RWPE2 (cell line): ENCODE data around the gene UBE2G2.

Experiments
- ATAC-seq: fragments of 200-7000 bp; cut with Tn5 transposase; 3 replicates; pipeline ENCODE4 v1.9.1; 2021; ENCODE audit warnings: low read depth
- DNase-seq: peaks from one replicate; pipeline ENCODE4 v3.0.0-alpha.2; 2020; ENCODE audit warnings: low spot score
- H3K27ac ChIP-seq: fragments of 450-650 bp; 2 replicates; pipeline ENCODE4 v1.5.1; 2017; ENCODE audit warnings: mild to moderate bottlenecking; ENCODE audit not compliant: poor library complexity, severe bottlenecking
- H3K27me3 ChIP-seq: fragments of 250-450 bp; sonication (Bioruptor Pico); 2 replicates; pipeline ENCODE4 v1.5.1; 2021; ENCODE audit warnings: mild to moderate bottlenecking, moderate library complexity; ENCODE audit not compliant: insufficient read depth, poor library complexity, severe bottlenecking
- H3K36me3 ChIP-seq: fragments of 250-450 bp; sonication (Bioruptor Pico); 2 replicates; pipeline ENCODE4 v1.5.1; 2020; ENCODE audit warnings: low read depth, mild to moderate bottlenecking, moderate library complexity
- H3K4me1 ChIP-seq: fragments of 250-450 bp; sonication (Bioruptor Pico); 2 replicates; pipeline ENCODE4 v1.5.1; 2021; ENCODE audit warnings: mild to moderate bottlenecking, moderate library complexity; ENCODE audit not compliant: insufficient read depth, poor library complexity, severe bottlenecking
- H3K4me3 ChIP-seq: fragments of 250-450 bp; sonication (Bioruptor Pico); 2 replicates; pipeline ENCODE4 v1.5.1; 2021; ENCODE audit warnings: mild to moderate bottlenecking, moderate library complexity; ENCODE audit not compliant: severe bottlenecking
- H3K9me3 ChIP-seq: fragments of 250-450 bp; sonication (Bioruptor Pico); 2 replicates; pipeline ENCODE4 v1.5.1; 2021; ENCODE audit warnings: mild to moderate bottlenecking, moderate library complexity; ENCODE audit not compliant: severe bottlenecking
- TF ChIP-seq, protein P1 (sequence below): fragments of 450-650 bp; IDR thresholded peaks from one replicate; pipeline ENCODE4 v1.5.1; 2017; ENCODE audit warnings: mild to moderate bottlenecking, moderate library complexity; ENCODE audit not compliant: poor library complexity, severe bottlenecking

Gene UBE2G2

DNA sequence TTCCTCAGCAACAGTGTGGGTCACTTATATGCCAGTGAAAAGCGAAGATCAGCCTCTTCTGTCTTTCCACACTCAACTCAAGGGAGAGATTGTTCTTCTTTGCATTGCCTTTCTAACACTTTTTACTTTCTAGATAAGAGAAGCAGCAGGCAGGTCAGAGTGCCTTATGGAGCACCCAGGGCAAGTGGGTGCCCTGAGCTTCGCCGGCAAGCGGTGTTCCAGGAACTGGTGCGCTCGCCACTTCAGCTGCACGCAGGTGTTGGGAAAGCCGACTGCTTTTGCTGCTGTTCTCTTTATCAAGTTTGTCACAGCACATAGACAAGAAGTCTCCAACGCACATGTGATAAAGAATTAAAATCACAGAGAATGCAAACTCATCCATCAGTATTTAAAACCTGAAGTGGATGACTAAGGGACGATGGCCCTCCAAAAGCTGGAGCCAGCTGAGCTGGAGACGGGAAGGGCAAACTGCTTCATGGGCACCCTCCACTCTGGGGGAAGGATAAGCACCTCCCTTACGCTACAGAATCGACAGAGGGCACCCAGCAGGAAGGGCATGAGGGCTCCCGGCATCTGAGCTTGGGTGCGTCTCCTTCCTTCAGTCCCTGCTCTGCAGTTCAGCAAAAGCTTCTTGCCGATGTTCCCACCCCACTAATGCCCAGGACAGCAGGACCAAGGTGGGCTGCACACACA lies 20.7 kb downstream of the UBE2G2 start:
- Histone ChIP-seq H3K27ac (no peak overlapping the region), H3K4me3 (no peak overlapping the region), H3K4me1 (no peaks in the 10 kb centered on the region), H3K27me3 (no peaks in the 10 kb centered on the region), H3K9me3 (no peaks in the 10 kb centered on the region), H3K36me3 (peaks cover 62% of the 10 kb centered on the region)
- ATAC-seq (no peak), DNase-seq (no peak)
- TF ChIP-seq, protein P1, sequence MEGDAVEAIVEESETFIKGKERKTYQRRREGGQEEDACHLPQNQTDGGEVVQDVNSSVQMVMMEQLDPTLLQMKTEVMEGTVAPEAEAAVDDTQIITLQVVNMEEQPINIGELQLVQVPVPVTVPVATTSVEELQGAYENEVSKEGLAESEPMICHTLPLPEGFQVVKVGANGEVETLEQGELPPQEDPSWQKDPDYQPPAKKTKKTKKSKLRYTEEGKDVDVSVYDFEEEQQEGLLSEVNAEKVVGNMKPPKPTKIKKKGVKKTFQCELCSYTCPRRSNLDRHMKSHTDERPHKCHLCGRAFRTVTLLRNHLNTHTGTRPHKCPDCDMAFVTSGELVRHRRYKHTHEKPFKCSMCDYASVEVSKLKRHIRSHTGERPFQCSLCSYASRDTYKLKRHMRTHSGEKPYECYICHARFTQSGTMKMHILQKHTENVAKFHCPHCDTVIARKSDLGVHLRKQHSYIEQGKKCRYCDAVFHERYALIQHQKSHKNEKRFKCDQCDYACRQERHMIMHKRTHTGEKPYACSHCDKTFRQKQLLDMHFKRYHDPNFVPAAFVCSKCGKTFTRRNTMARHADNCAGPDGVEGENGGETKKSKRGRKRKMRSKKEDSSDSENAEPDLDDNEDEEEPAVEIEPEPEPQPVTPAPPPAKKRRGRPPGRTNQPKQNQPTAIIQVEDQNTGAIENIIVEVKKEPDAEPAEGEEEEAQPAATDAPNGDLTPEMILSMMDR = no peak

DNA sequence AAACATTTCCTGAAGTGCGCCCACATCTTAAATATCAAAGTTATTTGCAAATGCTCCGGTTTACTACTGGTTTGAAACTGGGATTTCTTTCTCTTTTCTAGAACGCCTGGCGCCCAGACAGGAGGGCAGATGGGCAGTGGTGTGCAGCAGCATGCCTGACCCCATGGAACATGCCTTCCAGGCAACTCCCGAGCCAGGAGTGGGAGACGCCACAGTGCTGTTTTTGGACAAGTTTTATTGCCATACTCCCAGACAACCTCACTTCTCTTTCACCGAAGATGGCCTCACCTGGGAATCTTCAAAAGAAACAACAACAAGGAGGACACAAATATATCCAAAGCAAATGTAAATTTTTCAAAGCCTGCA lies 21.5 kb downstream of the UBE2G2 start:
- Histone ChIP-seq H3K9me3 (no peaks in the 10 kb centered on the region), H3K36me3 (peaks cover 62% of the 10 kb centered on the region), H3K27me3 (no peaks in the 10 kb centered on the region), H3K4me1 (no peaks in the 10 kb centered on the region), H3K4me3 (no peak overlapping the region), H3K27ac (no peak overlapping the region)
- TF ChIP-seq, protein P1 = no peak
- ATAC-seq = no peak
- DNase-seq = no peak

DNA sequence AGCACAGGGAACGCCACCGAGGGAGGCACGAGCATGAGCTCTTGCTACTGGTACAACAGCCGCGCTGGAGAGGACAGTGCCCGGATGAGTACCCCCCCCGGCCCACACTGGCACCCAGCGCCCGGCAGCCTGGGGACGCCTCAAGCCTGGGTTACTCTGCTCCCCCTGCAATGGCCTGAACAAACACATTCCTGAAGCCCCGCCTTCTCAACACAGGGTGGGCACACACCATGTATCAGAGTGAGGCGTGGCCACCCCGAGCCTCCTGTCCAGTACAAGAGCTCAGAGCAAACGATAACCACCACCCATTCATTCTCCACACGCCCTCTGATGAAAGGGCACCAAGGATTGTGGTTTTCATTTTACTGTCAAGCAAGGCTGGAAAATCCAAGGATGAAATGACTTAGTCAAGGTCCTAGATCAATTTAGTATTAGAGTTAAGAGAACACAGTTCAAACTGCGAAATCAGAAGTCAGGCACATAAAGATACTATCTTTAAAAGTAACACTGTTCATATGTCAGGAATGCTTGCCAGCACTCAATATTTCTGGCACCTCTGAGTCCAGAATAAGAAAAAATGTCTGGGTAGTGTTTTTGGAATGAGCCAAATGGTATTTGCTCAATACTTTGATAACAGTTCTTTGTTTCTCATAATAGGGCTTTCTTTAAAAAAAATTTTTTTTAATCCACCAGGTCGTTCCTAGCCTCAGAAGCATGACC lies 22.0 kb downstream of the UBE2G2 start:
- DNase-seq (peak; percentile 61), ATAC-seq (no peak)
- peaks cover 67% of the 10 kb centered on the region for H3K36me3 ChIP-seq

DNA sequence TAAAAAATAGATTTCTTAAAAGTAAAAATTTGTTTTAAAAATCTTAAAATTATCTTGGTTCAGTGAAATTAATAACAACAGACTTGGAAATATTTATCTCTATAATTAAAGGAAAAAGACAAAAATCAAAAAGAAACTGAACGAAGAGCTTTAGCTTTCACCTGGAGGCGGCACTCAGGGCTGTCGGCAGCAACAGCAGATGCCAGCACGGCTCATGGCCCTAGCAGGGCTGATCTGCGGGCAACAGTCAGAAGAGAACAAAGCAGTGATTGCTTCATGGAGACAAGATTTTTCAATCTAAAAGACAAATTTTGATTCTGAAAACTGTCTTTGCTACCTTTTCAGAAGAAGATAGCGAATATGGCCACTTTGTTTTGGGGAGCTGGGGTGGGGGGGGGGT lies 22.6 kb downstream of the UBE2G2 start:
- peaks cover 73% of the 10 kb centered on the region for H3K36me3 ChIP-seq
- no peaks in the 10 kb centered on the region for H3K27me3 ChIP-seq
- TF ChIP-seq, protein P1 = no peak
- DNase-seq (no peak), ATAC-seq (no peak)
- no peak overlapping the region for H3K27ac ChIP-seq
- no peaks in the 10 kb centered on the region for H3K9me3 ChIP-seq
- no peaks in the 10 kb centered on the region for H3K4me1 ChIP-seq
- H3K4me3 ChIP-seq = no peak overlapping the region

More for the DNA sequence above, 22.0 kb downstream of the UBE2G2 start:
- TF ChIP-seq, protein P1 = no peak
- no peaks in the 10 kb centered on the region for H3K27me3 ChIP-seq
- no peaks in the 10 kb centered on the region for H3K4me1 ChIP-seq
- H3K4me3 ChIP-seq = no peak overlapping the region
- H3K9me3 ChIP-seq = no peaks in the 10 kb centered on the region
- H3K27ac ChIP-seq = no peak overlapping the region

DNA sequence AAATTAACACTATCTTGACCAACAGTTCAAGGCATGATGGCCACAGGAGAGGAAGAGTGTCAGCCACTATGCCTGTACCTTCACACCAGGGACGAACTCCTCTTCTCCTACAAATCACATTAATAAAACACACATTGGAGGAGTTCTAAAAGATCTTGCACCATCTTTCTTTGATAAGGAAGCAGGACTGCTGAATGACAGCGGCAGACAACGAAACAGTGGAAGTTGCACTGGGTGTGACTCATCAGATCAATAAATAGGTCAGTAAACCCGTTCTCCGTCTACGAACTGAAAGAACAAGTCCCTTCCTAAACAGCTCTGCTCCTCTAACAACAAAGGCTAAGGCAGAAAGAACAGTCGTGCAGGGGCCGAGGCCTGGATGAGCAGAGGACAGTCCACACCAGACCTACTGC lies 23.1 kb downstream of the UBE2G2 start:
- no peaks in the 10 kb centered on the region for H3K4me1 ChIP-seq
- DNase-seq (no peak), ATAC-seq (no peak)
- no peaks in the 10 kb centered on the region for H3K27me3 ChIP-seq
- H3K27ac ChIP-seq = no peak overlapping the region
- no peaks in the 10 kb centered on the region for H3K9me3 ChIP-seq
- peaks cover 73% of the 10 kb centered on the region for H3K36me3 ChIP-seq
- TF ChIP-seq, protein P1 = no peak
- H3K4me3 ChIP-seq = no peak overlapping the region
